Activated CD4-positive, alpha-beta T cell treated with anti-CD3 and anti-CD28 coated beads, Interleukin-2, amount 50 U/mL, for 48 hours (primary cell): ENCODE data around the gene FAM20A.

Source experiments
- DNase-seq, 2 experiments: peaks; one replicate each; pipeline ENCODE4 v3.0.0-alpha.2; 2020

FAM20A gene

DNA sequence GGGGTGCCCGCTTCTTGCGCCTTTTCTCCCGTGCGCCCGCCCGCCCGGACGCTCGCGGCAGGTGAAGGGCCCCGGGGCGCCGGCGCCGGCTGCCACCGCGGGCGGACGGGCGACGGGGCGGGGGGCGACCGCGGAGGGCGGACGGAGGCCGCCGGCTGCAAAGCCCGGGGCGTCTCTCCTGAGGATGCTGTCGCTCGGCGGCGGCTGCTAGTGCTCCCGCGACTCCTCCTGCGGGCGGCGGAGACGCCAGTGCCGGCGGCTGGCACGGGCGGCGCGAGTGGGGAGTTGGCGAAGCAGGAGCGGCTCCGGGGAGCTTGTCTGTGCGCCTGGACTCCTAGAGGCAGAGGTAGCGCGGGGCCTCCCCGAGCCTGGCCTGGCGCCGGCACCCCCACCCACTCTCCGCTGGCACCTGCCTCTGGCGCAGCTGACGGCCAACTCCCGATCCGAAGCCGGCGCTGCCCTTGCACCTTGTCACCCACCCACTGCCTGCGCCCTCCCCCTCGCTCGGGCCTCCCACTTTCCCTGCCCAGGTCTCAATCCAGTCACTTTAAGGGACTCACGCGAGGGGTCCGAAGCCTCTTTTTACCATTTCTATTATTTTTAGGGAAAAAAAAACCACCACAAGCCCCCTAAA, at the start of gene FAM20A:
Gene FAM20A, minus strand, starts transcription at position 437 of the 634 bp plus-strand sequence. CDS start 701 bp downstream, outside the sequence.
- DNase-seq, result peak; percentile 6 to 9

DNA sequence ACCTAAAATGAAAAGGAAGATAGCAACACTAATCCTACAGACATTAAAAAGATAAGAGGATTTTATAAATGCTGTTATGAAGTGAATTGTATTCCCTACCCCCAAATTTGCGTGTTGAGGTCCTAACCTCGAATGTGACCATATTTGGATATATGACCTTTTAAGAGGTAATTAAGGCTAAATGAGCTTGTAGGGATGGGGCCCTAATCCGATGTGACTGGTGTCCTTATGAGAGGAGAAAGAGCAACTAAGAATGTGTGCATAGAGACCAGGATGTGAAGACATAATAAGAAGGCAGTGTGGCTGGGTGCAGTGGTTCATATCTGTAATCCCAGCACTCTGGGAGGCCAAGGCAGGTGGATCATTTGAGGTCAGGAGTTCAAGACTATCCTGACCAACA, 48.2 kb upstream of the FAM20A start:
- DNase-seq, result no peak

DNA sequence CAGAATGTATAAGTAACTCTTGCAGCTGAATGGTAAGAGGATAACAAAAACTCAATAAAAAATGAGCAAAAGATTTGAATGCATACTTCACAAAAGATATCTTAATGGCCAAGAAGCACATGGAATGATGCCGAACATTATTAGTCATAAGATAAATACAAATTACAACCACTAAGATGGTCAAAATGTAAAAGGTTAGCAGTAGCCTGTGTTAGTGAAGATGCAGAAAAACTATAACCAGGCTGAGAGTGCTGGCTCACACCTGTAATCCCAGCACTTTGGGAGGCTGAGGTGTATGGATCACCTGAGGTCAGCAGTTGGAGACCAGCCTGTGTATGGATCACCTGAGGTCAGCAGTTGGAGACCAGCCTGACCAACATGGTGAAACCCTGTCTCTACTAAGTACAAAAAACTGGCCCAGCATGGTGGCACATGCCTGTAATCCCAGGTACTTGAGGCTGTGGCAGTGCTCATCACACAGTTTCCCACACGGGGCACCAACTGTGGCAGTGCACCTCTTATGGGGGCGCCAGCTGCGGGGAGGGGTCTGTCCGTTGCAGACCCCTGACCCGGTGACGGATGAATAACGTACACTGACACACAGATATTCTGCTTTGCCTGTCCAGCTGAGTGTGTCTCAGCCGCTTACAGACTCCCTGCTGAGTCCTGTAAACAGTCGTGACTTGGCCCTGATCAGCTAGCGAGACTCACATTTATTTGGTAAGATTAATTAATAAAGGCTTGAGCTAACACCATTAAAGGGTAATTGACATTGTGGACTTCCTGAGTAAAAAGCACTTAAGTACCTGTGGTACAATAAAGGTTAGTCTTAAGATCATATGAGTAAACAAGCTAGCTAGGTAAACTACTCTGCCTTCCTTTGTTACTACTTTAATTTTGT, 45.7 kb upstream of the FAM20A start:
- no peak for DNase-seq

DNA sequence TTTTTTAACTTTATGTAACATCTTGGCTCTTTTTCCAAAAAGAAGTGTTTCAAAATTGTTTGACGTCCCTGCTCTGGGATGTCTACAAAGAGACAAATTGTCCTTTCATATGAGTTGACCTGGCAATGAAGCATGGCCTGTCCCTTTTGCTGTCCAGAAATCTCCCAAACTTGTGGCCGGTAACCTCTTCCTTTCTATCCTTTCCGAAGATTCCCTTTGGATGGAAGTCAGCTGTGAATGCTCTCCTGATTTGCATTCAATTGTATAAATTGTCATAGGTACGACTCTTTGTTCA, 40.9 kb upstream of the FAM20A start:
- no peak for DNase-seq

DNA sequence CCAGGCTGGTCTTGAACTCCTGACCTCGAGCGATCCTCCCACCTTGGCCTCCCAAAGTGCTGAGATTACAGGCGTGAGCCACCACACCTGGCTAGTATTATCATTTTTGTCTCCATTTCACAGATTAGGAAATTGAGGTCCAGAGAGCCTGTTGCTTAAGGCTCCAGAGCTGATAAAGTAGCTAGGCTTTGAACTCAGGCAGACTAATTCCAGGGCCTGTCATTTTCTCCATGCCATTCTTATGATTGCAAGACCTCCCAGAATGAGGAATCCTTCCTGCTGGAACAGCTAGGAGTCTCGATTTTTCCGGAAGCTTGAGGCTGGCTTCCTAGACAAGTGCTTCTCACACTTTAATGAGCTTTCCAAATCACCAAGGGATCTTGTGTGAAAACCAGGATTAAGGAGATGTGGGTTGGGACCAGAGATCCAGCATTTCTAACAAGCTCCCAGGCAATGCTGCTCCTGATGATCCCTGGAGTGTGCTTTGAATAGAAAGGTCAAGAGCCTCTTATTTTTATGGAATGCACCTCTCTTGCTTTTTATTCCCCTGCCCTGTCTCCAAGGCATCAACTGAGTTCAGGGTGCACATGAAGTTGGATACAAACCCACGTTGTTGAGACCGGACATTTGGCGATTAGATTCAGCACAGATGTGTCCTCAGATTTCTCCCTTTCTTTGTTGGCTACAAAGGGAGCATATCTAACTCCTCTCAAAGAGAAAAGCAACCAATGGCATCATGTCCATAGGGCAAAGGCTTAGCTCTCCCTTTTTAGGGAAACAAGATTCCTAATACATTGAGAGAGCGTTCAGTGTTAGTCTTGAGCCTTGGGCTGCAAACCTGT, 40.3 kb upstream of the FAM20A start:
- DNase-seq, result no peak

DNA sequence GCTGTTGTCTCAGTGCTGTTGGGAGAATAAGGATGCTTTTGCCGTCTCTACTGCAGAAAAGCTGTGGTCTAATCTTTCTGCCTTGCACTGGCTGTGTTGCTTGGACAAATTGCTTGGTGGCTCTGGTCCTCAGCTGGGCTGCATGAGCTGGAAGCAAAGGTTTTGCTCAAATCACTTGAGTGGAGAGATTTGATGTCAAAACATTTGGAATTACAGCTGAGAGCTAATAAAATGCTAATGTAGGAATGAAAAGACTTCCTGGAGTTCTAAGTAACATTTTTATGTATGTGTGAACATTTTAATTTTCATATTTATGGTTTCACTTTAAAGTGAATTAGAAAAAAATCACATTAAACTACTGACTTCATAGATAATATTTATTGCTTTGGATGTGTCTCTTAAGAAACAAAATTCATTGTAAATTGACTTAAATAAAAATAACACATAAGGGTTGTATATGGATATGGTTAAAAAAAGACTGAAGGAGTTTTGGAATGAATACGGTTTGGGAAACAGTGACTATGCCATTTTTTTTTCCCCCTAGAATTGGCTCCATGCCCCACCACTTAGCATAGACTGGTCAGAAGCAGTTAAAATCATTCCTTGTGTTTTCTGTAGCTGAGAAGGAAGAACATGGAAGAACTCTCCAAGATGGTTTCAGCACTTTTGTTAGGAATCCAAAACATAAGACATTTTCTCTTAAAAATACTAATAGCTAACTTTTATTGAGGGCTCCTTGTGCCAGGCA, 39.2 kb upstream of the FAM20A start:
- DNase-seq, result no peak

DNA sequence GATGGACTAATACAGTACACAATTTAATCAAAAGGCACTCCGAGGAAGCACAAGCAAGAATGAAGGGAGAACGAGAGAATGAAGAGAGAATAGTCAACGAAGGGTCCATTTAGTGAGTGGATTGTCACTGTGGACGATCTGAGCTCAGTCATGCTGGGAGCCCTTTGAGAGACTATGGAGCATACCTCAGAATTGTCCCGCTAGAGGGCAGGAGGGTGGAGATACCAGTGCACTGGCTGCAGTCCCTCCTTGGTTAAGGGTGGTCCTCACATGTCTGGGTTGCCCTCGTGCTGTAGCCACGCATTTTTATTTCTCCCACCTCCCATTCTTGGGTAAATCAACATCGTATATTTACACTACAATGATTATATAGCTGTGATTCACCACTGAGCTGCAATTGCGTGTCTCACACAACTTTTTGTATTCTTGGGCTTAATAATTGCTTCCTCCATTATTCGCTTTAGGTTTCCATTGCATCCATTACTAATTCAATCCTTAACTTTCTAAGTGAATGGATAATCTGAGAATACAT, 33.2 kb upstream of the FAM20A start:
- no peak for DNase-seq

DNA sequence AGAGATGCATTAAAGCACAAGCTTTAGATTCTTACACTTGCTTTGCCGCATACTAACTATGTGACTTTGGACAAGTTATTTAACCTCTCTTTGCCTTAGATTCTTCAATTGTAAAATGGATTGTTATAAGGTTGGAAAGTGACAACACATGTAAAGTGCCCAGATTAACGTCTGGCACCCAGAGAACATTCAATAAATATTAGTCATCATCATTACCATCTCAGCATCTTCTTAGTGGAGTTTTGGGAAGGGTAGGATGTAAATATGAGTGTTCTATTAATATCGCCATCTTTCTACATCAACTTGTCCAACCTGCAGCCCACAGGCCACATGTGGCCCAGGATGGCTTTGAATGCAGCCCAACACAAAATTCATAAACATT, 27.4 kb upstream of the FAM20A start:
- DNase-seq, result no peak

DNA sequence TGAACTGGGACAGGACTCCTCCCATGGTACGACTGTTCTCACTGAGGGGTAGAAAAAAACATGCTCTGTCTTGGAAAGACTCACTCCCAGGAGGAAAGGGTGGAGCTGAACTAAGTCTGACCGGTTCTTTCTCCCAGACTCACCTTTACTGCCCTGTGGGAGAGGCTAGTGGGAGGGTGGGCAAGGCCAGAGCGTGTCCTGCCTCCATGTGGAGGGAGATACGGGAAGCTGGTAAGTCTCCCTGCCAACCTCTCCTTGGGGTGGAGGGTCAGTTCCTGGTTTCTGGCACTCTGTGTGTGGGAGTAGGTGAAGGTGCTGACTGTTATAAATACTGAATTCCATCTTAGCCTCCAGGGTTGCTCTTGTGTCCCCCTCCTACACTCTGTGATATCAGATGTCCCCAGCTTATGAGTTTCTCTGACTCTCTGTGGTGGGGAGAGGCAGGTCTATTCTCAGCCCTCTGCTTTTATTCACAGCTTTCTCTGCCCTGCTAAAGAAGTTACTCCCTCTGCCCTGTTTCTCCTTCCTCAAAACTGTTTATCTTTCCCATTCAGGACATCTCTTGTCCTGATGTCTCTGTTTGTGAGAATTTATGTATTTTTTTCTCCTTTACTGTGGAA, 26.9 kb upstream of the FAM20A start:
- DNase-seq, result no peak

DNA sequence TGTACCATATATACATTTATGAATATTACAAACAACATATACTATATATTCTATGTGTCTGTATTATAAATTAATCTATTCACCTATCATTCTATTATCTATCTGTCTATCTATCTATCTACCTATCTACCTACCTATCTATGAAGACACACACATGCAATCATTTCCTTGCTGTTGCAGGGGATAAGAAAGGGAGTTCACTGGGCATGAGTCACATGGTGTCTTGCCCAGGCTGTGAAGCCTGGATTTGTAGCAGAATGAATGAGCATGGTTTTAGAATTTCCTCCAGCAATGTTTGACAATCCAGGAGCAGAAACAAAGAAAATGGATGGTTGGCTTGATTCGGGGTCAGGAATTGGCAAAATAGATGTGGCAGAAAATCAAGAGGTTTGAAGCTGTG, 23.2 kb upstream of the FAM20A start:
- no peak for DNase-seq

DNA sequence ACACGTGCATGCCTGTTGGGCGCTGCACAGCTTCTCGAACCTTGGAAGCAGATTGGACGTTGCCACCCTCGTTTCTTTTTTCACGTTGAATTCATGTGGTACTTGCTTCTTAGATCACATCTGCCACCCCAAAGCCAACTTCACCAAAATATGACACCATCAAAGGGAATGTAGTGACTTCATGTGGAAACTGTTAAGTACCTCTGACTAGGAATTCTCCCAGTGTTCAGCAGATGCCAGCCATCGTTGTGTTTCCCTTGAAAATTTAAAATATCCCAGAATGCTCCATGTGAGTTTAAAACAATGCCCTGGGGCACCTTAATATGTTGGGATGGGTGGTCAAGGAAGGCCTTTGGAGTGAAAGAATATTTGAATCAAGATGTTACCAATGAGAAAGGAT, 22.6 kb upstream of the FAM20A start:
- no peak for DNase-seq

DNA sequence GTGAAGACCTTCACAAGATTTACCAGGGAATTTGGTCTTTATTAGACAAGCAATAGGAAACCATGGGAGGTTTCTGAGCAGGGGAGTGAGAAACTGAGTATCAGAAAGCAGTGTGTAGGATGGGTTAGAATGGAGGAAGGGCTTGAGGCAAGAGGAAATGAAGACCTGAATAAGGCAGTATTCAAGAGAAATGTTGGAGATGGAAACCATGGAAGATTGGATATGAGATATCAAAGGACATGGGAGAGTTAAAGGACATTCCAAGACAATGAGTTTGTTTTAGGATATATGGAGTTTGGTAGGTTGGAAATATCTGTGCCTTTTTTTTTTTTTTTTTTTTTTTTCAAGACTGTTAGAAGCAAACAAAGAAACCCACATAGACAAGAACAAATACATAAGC, 21.3 kb upstream of the FAM20A start:
- DNase-seq, result no peak

DNA sequence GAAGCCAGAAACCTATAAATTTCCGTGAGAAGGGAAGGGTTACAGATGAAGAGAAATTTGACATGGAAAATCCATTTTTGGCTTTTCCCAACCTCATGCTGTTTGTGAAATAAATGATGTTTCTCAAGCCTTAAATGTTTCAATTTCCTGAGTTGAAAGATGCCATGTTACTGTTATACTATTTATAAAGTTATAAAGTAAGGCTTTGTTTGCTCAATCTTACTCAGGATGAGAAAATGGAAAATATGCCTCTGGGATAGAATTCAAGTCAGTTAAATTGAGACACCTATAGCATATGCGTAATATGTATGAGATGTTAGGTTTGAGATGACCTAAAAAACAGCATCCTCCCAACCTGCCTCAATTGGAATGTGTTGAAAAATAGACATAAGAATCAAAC, 19.9 kb upstream of the FAM20A start:
- DNase-seq, result no peak

DNA sequence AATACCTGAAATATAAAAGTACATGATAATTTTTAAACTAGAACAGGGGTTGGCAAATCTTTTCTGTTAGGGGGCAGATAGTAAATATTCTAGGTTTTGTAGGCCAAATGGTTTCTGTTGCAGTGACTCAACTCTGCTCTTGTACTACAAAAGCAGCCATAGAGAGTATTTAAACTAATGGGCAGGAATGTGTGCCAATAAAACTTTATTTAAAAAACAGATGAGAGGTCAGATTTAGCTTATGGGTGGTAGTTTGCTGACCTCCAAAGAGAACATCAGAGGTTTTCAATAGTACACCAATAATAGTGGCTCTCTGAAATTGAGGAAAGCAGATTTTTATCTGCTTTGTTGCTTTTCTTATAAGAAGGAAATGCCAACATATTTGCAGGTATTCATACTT, 15.2 kb upstream of the FAM20A start:
- DNase-seq, result no peak

DNA sequence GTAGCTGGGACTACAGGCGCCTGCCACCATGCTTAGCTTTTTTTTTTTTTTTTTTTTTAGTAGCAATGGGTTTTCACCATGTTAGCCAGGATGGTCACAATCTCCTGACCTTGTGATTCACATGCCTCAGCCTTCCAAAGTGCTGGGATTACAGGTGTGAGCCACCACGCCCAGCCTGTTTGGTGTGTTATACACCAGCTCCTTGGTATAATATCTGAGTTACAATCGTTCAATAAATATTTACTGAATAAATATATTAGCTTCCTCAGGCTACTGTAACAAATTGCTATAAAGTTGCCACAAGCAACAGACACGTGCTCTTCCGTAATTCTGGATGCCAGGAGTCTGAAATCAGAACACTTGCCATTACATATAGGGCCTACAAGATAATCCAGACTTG, 13.6 kb upstream of the FAM20A start:
- DNase-seq, result no peak

DNA sequence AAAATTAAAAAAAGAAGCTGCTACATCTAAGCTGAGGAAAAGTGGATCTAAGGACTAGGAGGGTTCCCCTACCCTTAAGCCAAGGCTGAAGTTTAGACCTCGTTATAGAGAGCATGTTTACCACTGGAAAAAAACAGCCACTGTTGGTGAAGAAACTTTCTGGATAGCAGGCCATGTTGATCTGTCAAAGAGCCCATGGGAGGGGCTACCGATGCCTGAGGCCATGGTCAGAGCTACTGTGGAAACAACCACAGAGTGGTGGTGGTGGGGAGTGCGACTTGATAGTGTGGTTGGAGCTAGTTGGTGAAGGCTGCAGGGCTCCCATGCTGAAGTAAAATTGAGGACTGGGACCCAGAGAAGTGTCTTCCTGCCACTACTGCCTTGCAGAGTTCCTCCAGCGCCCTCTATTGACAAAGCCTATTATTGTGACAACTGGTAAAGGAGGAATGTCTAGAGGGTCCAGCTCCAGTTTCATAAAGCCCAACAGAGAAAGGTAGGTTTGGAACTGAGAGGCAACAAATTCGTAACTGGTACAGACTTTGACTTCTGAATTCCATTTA, 12.7 kb upstream of the FAM20A start:
- DNase-seq, result peak in 1 of 2 experiments; percentile 18

DNA sequence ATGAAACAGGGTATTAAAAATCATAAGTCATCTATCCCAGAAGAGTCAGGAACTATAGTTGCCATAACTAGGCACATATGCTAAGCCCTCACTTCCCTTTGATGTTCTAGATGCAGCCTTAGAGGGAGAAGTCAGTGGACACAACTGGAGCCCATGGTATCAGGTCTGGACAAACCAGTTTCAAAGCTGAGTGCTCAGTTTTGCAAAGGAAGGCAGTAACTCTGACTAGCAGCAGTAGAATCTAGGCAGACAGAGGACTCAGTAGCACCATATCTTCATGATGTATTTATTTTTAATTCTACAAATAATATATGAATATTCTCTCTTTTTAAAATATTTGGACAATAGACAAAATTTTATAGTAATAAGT, 11.7 kb upstream of the FAM20A start:
- no peak for DNase-seq

DNA sequence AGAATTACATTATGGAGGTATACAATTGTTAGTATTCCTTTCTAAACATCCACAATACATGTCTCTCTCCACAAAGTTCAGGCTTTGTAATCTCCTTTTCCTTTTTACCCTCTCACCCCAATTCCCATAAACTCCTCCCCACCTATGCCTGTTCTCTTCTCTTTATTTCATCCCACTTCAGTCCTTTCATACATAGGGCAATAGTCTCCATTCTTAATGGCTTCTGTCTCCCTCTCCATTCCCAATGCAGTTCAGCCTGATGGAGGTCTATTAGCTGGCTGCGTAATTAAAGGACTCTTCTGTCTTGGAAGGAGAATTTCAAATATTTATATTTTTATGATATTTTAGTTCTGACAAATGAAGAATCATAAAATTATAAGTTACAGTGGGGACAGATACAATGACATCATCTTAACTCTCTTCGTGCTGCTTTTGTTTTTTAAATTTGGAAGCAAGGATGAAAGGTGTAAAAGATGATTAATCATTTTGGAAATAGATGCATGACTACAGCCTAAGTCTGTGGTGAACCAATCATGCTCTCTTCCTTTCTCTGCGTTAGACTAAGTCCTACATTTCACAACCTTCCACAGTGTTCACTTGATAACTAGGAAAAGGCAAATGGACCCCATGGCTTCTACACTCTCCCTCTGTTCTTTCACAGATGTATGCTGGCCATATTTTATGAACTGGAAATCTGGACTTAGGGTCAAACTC, 11.2 kb upstream of the FAM20A start:
- no peak for DNase-seq

DNA sequence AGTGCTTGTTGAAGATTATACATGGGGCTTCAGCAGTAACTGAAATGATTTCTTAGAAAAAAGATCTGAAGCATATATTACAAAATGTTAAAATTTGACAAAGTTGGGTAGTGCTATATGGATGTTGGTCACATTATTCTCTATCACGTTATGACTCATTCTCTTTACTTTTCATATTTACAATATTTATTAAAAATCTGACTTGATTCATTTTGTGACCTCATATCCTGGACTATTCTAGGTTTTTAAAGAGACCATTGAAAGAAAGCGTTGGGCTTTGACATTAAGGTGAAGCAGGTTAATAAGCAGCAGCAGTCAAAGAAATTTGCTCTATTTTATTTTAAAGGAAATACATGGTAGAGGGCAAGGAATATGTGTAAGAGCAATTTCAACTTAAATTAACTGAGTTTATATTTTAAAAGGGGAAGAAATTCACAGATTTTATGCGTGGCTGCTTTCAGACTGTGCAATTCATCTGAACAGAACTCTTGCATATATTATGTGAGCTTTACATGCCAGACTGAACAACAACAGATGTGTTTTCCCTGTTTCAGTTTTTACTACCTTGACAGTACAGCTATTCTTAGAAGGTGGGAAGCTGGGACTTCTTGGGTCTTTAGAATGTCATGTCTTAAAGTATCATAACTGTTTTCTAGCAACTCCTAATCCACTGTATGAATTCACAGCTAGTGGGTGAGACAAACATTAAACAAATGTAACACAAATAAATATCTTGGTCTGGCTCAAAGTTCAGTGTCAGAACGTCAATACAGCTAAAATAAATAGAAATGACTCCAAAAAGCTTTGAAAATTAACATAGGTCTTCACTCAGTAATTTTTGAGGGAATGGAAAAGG, 10.4 kb upstream of the FAM20A start:
- no peak for DNase-seq

DNA sequence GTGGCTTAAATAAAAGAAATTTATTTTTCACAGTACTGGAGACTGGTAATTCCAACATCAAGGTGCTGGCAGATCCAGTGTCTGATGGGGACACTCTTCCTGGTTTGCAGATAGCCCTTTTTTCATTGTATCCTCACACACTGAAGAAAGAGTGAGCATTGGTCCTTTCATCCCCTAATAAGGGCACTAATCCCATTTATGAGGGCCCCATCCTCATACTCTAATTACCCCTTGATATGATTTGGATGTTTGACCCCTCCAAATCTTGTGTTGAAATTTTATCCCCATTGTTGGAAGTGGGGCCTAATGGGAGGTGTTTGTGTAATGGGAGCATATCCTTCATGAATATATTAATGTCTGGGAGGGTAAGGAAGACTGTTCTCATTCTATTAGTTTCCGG, 9.4 kb upstream of the FAM20A start:
- DNase-seq, result no peak
